ENCODE measurements around the gene KLHL29. TPM values are rescaled to one million over a fixed set of nuclear protein-coding genes. Genes with fewer than 3 reads are reported as not detected.

The KLHL29 gene
- total RNA-seq, 1 experiment from 2014 or later, result 2.4 TPM

DNA sequence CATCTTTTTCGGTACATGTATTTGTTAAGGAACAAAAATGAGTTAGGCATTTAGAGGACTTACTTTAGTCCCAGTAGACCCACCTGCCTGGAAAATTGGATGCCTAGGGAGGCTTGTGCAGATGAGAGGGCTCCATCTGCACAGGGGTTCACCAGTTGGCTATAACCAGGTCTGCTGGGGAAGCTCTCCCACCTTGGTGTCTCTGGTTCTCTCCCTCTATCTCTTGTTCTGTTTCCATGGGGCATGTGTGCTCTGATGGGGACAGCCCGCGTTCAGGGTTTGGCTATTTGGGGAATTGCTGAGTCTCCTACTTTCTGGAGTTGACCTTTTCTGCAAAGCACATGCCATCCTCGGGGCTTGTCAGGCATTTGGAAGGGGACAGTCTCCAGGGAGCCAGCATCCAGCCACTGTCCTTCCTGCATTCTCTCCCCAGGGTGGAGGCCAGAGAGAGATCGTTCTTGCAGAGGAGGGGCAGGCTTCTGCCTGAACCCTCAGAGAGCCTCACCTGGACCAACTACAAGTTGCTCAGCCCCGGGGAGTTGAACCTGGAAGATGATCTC is 157.3 kb downstream of the KLHL29 start:
- no peak overlapping the region for H3K9ac ChIP-seq (ENCODE audit: extremely low read depth, insufficient read length, low read length)
- no peak overlapping the region for H2BK5ac ChIP-seq (ENCODE audit: insufficient read length, low read length)
- no peaks in the 10 kb centered on the region for H3K79me1 ChIP-seq (ENCODE audit: insufficient read depth, low read depth, low read length, poor library complexity, severe bottlenecking)
- H4K20me1 ChIP-seq (ENCODE audit: control insufficient read depth, insufficient read depth, insufficient read length), result no peaks in the 10 kb centered on the region
- WGBS (ENCODE audit: extremely low coverage, insufficient read length, low lambda C conversion rate), result no CpG with 5 or more reads among the region's 6 CpGs
- H3K4me2 ChIP-seq (ENCODE audit: insufficient read depth, insufficient read length, low read length), result no peak overlapping the region
- DNase-seq, result no peak
- no peak overlapping the region for H3K56ac ChIP-seq (ENCODE audit: insufficient read length, low read depth, low read length)
- no peak overlapping the region for H2AFZ ChIP-seq (ENCODE audit: low read length)
- H3K18ac ChIP-seq (ENCODE audit: insufficient read length, low read depth, low read length), result no peak overlapping the region
- H3K27ac ChIP-seq (ENCODE audit: insufficient read length, low read depth, low read length), result no peak overlapping the region
- H2BK12ac ChIP-seq (ENCODE audit: insufficient read length, low read depth, low read length), result no peak overlapping the region
- H2BK15ac ChIP-seq (ENCODE audit: low read depth, low read length), result no peak overlapping the region
- Mint-ChIP-seq H3K4me1 (peaks cover 3% of the 10 kb centered on the region in 2 experiments; a peak in 3 of 4 replicates), H3K9me3 (no peaks in the 10 kb centered on the region), H3K36me3 (ENCODE audit: insufficient read depth in 1 of 3, low read depth in 3 of 3) (no peaks in the 10 kb centered on the region; a peak in 1 of 7 replicates), H3K27me3 (ENCODE audit: low read depth) (no peaks in the 10 kb centered on the region), H3K27ac (no peak overlapping the region), H3K4me3 (no peak overlapping the region)
- H3T11ph ChIP-seq (ENCODE audit: low read length), result no peak overlapping the region
- no peaks in the 10 kb centered on the region for H3K79me2 ChIP-seq (ENCODE audit: insufficient read depth, low read length)
- H2BK20ac ChIP-seq (ENCODE audit: low read depth, low read length, poor library complexity, severe bottlenecking), result no peak overlapping the region
- H4K5ac ChIP-seq (ENCODE audit: insufficient read length, low read depth, low read length), result no peak overlapping the region
- H2BK120ac ChIP-seq (ENCODE audit: low read depth, low read length, poor library complexity, severe bottlenecking), result no peak overlapping the region
- TF ChIP-seq, protein P1, sequence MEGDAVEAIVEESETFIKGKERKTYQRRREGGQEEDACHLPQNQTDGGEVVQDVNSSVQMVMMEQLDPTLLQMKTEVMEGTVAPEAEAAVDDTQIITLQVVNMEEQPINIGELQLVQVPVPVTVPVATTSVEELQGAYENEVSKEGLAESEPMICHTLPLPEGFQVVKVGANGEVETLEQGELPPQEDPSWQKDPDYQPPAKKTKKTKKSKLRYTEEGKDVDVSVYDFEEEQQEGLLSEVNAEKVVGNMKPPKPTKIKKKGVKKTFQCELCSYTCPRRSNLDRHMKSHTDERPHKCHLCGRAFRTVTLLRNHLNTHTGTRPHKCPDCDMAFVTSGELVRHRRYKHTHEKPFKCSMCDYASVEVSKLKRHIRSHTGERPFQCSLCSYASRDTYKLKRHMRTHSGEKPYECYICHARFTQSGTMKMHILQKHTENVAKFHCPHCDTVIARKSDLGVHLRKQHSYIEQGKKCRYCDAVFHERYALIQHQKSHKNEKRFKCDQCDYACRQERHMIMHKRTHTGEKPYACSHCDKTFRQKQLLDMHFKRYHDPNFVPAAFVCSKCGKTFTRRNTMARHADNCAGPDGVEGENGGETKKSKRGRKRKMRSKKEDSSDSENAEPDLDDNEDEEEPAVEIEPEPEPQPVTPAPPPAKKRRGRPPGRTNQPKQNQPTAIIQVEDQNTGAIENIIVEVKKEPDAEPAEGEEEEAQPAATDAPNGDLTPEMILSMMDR (conservative IDR thresholded peaks at IDR 0.05), result no peak
- H3K4ac ChIP-seq (ENCODE audit: low read depth, low read length), result no peak overlapping the region
- H3K9me3 ChIP-seq (ENCODE audit: control insufficient read depth, low read depth, low read length), result no peaks in the 10 kb centered on the region
- no peak overlapping the region for H4K8ac ChIP-seq (replicated peaks; ENCODE audit: insufficient read length, low read depth, low read length)
- no peak overlapping the region for H2AK5ac ChIP-seq (ENCODE audit: insufficient read length, low read length)
- no peak overlapping the region for H3K14ac ChIP-seq (ENCODE audit: insufficient read depth, low read length)
- H3K23ac ChIP-seq (ENCODE audit: insufficient read length, low read depth, low read length), result no peak overlapping the region
- no peaks in the 10 kb centered on the region for H3K4me1 ChIP-seq (ENCODE audit: insufficient read depth, low read length)
- H3K27me3 ChIP-seq (ENCODE audit: insufficient read depth, low read length), result no peaks in the 10 kb centered on the region
- no peaks in the 10 kb centered on the region for H3K23me2 ChIP-seq (ENCODE audit: insufficient read length, low read depth, low read length, poor library complexity, severe bottlenecking)
- no peak overlapping the region for H4K91ac ChIP-seq (ENCODE audit: insufficient read length, low read depth, low read length)
